ENCODE measurements around the gene SWAP70. TPM values are rescaled to one million over a fixed set of nuclear protein-coding genes. Genes with fewer than 3 reads are reported as not detected.

The SWAP70 gene
- total RNA-seq, 4 donors from 2014 or later, result 11.5 to 65.6 (median 41.5) TPM

DNA sequence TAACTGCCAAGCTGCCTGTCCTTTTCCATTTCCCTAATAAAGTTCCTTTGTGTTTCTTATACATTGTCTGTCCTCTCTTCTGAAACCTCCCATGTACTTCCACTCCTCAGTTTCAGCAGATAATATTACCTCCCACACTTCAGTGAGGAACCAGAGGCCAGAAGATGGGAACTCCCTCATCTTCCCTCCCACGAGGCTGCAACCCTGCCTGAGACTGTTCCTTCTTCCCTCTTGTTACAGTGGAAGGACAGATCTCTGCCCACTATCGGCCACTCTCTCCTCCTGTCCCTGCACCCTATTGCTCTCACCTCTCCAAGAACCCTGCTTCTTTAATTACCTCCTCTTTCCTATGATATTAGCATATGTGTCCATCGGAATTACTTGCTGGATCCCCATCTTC, 38.1 kb upstream of the SWAP70 start:
- no peak for TF ChIP-seq POLR2A (IDR thresholded peaks at IDR 0.05)
- TF ChIP-seq, protein P1, sequence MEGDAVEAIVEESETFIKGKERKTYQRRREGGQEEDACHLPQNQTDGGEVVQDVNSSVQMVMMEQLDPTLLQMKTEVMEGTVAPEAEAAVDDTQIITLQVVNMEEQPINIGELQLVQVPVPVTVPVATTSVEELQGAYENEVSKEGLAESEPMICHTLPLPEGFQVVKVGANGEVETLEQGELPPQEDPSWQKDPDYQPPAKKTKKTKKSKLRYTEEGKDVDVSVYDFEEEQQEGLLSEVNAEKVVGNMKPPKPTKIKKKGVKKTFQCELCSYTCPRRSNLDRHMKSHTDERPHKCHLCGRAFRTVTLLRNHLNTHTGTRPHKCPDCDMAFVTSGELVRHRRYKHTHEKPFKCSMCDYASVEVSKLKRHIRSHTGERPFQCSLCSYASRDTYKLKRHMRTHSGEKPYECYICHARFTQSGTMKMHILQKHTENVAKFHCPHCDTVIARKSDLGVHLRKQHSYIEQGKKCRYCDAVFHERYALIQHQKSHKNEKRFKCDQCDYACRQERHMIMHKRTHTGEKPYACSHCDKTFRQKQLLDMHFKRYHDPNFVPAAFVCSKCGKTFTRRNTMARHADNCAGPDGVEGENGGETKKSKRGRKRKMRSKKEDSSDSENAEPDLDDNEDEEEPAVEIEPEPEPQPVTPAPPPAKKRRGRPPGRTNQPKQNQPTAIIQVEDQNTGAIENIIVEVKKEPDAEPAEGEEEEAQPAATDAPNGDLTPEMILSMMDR (IDR thresholded peaks at IDR 0.05), result no peak
- intact Hi-C loops (cut with DNase I; ENCODE audit: low total_unique reads), result no loop called here
- H3K27ac ChIP-seq, result peak overlapping the region; percentile 46 to 71
- H3K27me3 ChIP-seq, result no peaks in the 10 kb centered on the region
- no peaks in the 10 kb centered on the region for H3K9me3 ChIP-seq
- DNase-seq, result no peak
- H3K36me3 ChIP-seq, result no peaks in the 10 kb centered on the region
- H3K4me3 ChIP-seq, result no peak overlapping the region
- H3K4me1 ChIP-seq, result no peaks in the 10 kb centered on the region

DNA sequence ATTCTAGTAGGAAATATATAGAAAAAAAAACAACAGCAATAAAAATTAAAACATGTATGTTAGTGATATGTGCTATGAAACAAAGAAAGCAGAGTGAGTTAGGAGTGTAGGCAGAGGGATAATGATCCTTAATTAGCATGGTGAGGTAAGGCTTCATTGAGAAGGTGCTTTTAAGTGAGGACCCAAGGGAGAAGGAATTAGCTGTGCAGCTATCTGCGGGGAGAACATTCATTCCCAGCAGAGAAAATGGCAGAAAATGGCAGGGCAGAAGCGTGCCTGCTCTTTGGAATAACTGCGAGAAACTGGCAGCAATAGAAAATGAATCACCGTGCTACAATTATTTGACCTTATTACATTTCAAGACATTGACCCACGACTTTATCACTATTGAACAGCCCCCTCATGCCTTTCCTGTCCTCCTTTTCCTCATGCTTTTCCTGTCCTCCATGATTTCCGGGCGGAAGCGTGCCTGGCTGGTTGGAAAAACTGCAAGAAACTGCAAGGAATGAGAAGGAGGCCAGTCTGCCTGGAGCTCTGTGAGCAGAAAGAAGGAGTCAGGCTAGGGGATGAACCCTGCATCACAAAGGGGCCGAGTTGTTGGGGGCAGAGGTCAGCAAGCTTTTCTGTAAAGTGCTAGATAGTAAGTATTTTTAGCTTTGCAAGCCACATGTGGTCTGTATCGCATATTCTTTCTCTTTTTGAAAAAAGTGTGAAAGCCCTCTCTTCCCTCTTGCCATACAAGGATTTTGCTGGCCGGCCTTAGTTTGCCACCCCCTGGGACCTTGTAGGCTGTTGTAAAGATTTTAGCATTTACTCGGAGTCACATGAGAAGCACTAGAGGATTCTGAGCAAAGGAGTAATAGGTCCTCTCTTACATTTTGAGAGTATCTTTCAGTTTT, 37.1 kb upstream of the SWAP70 start:
- intact Hi-C loops (cut with DNase I; ENCODE audit: low total_unique reads), result no loop called here
- Histone ChIP-seq H3K27me3 (no peaks in the 10 kb centered on the region), H3K27ac (peak overlapping the region; percentile 46 to 71), H3K4me3 (no peak overlapping the region), H3K36me3 (no peaks in the 10 kb centered on the region), H3K4me1 (no peaks in the 10 kb centered on the region), H3K9me3 (no peaks in the 10 kb centered on the region)
- DNase-seq, result no peak
- TF ChIP-seq POLR2A (IDR thresholded peaks at IDR 0.05), result no peak
- TF ChIP-seq, protein P1 (IDR thresholded peaks at IDR 0.05), result no peak

DNA sequence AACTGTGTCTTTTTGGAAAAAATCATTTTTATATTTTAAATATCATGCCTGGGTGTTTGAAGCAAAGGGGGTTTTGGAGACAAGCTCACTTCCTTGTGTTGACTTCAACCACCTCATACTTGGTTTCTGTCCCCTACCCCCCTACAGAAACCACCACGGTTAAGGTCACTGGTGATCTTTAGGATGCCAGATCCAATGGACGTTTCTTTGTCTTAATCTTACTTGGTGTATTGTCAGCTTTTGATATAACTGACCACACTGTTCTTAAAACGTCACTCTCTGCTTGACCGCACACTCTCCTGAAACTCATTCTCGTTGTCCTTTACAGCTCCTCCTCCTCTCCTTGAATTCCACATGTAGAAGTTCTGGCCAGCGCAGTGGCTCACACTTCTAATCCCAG, 34.8 kb upstream of the SWAP70 start:
- Histone ChIP-seq H3K27ac (no peak overlapping the region), H3K27me3 (no peaks in the 10 kb centered on the region), H3K4me3 (no peak overlapping the region), H3K9me3 (no peaks in the 10 kb centered on the region), H3K36me3 (no peaks in the 10 kb centered on the region), H3K4me1 (no peaks in the 10 kb centered on the region)
- DNase-seq, result no peak
- intact Hi-C loops (cut with DNase I; ENCODE audit: low total_unique reads), result no loop called here
- TF ChIP-seq, protein P1 (IDR thresholded peaks at IDR 0.05), result no peak
- no peak for TF ChIP-seq POLR2A (IDR thresholded peaks at IDR 0.05)

DNA sequence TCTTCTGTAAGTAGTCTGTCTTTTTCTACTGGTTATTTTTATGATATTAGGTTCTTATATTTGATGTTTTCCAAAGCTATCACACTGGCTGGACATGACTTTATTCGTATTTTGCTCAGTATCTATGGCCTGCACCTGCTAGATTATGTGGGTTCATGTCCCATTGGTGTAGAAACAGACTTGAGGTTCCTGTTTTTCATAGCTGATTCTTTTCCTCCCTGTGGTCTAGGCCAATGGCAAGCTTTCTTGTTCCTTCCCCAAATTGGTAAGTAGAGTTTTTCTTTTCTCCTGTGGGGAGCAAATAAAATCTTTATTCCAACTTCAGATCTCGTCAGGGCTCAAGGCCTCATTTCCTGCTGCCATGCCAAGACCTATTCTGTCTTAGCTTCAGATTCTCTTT, 30.2 kb upstream of the SWAP70 start:
- Histone ChIP-seq H3K4me1 (no peaks in the 10 kb centered on the region), H3K27ac (no peak overlapping the region), H3K9me3 (no peaks in the 10 kb centered on the region), H3K27me3 (no peaks in the 10 kb centered on the region), H3K4me3 (no peak overlapping the region), H3K36me3 (no peaks in the 10 kb centered on the region)
- DNase-seq, result no peak
- no peak for TF ChIP-seq POLR2A (IDR thresholded peaks at IDR 0.05)
- TF ChIP-seq, protein P1 (IDR thresholded peaks at IDR 0.05), result no peak
- intact Hi-C loops (cut with DNase I; ENCODE audit: low total_unique reads), result no loop called here

DNA sequence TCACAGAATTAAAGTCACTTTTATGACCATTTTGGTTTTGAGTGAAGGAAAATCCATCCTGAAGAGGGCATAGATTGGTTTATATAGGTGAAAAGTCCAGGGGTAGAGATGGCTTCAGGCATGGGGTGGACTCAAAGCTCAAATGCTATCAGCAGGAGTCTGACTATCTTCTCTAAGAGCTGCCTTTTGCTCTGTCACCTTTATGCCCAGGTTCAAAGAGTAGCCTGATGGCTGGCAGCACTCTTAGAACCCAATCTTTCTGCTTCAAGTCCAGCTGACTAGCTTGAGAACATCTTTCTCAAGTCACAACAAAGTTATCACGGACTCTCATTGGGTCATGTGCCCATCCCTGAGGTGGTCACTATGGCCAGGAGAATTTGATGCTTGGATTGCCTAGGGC, 27.2 kb upstream of the SWAP70 start:
- Histone ChIP-seq H3K9me3 (no peaks in the 10 kb centered on the region), H3K4me1 (no peaks in the 10 kb centered on the region), H3K27me3 (no peaks in the 10 kb centered on the region), H3K4me3 (no peak overlapping the region), H3K36me3 (no peaks in the 10 kb centered on the region), H3K27ac (no peak overlapping the region)
- intact Hi-C loops (cut with DNase I; ENCODE audit: low total_unique reads), result no loop called here
- TF ChIP-seq POLR2A (IDR thresholded peaks at IDR 0.05), result no peak
- TF ChIP-seq, protein P1 (IDR thresholded peaks at IDR 0.05), result no peak
- DNase-seq, result no peak
